ENCODE results near the gene FRMPD4.

Gene FRMPD4

GRCh38 chrX:12307961-12308360 lies 169.7 kb downstream of the FRMPD4 start:
- DNase-seq, result no peak

- DNase-seq, result no peak
These were observed 170.1 kb downstream of the FRMPD4 start for GRCh38 chrX:12308420-12308819.

DNA sequence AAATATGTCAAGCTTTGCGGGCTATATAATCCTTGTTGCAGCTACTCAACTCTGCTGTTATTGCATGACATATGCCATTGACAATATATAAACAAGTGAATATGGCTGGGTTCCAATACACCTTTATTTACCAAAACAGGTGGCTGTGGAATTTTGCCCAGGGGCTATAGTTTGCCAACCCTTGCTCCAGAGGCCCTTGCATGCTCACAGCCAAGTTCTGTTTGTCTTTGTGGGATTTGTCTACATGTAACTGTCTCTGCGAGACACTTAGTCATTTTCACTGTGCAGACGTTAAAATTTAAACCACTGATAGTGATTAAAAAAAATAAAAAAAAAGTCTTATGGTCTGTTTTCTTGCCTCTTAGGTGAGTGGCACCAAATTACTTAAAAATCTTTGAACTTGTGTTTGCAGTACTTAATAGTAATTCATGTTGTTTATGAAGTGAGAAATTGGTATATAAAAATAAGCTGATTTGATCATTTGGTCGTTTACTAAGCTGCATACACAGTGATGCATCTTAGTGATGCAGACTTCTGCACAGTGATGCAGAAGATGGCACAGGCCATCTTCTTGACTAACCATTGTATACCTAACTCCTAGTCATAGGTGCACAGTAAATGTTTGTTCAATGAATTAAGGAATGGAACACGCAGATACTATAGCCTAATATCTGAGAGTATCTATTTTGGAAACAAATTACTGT lies 170.9 kb downstream of the FRMPD4 start:
- no peak for DNase-seq

DNA sequence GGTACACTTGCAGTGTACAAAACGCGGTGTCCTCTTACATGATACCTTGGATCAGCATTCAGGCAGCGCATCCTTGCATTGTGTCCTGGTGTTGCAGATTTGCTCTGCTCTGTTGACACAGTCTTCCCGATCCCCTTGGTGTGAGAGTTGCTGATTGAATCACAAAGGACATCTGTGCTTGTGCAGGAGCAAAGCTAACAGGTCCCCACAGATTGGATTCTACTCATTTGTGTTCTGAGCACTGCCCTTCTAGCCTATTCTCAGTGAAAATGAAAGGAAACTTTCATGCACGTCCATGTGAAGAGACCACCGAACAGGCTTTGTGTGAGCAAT lies 171.4 kb downstream of the FRMPD4 start:
- no peak for DNase-seq

- DNase-seq, result no peak
These were observed 176.4 kb downstream of the FRMPD4 start for GRCh38 chrX:12314651-12315050.

DNA sequence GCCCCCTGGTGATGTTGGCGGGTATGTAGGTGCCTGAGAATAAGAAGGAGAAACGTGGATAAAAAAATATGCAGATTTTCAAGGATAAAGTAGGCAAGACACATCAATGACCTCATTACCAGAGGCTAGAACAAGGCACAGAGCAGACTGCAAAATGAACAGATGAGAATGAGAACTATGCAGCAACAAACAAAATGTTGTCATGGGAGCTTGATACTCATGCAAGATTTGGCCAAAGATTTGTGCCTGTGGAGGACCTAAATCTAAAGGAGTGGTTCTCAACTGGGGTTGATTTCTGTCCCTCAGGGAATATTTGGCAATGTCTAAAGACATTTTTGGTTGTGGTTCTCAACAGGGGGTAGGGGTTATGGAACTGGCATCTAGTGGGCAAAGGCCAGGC lies 177.3 kb downstream of the FRMPD4 start:
- DNase-seq, result no peak

GRCh38 chrX:12319003-12319519 lies 180.8 kb downstream of the FRMPD4 start:
- DNase-seq, result no peak

GRCh38 chrX:12319992-12320391 lies 181.7 kb downstream of the FRMPD4 start:
- DNase-seq, result no peak

GRCh38 chrX:12322031-12322430 lies 183.8 kb downstream of the FRMPD4 start:
- DNase-seq, result no peak

GRCh38 chrX:12325171-12325570 lies 186.9 kb downstream of the FRMPD4 start:
- no peak for DNase-seq

DNA sequence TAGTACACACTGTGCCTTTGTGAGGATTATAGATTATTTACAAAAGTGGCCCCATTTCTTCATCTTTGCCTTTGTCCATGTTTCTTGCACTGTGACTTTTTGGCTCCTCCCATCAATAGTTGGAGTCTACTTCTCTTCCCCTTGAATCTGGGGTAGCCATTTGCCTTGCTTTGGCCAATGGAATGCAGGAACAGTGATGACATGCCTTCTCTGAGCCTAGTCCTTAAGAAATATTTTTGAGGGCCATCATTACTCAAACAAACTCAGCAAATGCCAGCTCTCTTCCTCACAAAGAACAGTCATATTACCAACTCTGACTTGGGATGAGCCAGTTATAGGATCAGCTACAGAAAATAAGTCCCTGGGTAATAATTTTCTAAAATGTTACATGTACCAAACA lies 189.6 kb downstream of the FRMPD4 start:
- no peak for DNase-seq

DNA sequence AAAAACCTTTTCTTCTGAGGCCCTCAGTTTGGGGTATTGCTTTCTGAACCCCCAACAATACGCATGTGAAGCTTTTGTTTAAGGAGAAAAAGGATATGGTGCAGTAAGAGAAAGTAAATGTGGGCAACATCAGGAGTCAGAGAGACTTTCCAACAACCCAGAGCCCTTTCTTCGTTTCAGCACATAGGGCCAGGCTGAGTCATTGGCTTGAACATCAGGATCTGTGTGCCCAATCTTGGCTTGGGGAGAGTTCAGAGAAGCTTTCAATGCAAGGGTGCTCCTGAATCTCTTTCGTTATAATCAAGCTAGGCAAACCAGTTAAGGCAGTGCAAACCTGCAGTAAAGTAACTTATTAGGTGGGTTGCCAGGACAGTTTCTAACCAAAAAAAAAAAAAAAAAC lies 191.2 kb downstream of the FRMPD4 start:
- no peak for DNase-seq

DNA sequence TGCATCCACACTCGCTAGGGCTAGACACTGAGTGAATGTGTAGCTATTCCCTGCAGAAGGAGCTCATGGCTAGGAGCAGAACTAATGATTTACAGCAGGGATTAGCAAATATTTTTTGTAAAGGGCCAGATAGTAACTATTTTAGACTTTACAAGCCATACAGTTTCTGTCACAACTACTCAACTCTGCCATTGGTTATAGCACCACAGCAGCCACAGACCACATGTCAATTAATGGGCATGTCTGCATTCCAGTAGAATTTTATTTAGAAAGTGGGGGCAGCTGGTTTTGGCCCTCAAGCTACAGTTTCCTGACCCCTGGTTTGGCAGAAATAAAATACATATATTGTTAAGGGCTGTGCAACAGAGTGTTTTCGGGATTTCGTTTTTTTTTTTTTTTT lies 192.6 kb downstream of the FRMPD4 start:
- no peak for DNase-seq

GRCh38 chrX:12332786-12333347 lies 194.6 kb downstream of the FRMPD4 start:
- DNase-seq, result no peak

DNA sequence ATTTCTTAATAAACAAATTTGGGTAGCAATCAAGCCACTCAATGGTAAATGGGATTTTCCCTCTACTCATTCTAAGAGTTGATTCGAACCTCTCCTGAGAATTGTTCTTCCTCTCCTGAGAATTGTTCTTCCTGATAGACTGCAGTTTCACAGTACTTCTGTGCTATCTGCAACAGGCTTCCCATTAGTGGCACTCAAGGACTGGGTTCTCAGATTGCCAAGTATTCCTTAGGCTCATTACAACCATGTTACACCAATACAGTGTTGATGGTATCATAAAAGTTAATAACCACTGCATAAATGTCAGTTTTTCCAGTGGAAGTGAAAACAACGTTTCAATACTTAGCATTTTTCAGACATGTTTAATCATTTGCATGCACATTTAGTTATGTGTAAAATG lies 201.6 kb downstream of the FRMPD4 start:
- no peak for DNase-seq

DNA sequence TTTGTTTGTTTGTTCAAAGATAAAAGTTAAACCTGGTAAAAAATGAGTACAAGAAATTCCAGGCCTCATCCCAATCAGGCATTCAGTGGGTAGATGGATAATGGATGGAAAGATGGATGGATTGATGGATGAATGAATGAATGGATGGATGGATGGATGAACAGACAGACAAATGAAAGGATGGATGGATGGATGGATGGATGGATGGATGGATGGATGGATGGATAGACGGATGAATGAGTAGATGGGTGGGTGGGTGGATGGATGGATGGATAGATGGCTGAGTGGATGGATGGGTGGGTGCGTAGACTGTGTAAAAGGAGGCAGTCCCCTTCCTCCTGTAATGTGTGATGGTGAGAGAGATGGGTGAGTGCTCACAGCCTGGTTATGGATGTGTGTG lies 206.7 kb downstream of the FRMPD4 start:
- no peak for DNase-seq

DNA sequence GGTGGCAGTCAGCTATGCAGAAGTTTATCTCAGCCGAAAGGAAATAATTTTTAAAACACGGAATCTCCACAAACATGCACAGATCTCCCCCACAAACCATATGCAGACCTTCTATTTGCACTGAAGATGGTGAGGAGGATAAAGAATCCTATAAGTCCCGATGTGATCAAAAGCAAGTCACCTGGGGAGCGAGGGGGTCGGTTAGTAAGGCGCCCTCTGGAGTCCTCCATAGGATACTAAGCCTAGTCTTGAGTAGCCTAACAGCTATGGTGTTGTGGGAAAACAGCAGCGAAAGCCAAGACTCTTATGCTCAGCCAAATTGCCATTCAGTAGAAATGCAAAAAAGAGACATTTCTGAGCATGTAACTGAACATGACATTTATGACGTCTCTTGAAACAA lies 210.9 kb downstream of the FRMPD4 start:
- no peak for DNase-seq

DNA sequence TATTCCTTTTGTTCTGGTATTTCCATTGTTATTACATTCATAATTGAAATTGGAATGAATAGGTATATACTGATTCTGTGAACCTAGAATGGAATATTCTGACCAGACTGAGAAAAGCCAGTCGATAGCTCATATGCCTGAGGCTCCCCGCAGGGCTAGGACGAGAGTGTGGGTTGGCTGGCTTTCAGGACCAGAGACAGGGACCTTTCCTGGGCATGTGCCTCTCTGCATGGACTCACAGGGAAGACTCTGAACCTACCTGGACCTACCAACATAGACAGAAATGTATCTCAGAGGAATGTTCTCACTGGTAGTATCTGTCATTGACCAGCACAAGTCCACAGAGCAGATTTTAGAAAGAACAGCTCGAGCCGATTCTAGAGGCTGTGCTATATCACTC lies 214.6 kb downstream of the FRMPD4 start:
- DNase-seq, result no peak

DNA sequence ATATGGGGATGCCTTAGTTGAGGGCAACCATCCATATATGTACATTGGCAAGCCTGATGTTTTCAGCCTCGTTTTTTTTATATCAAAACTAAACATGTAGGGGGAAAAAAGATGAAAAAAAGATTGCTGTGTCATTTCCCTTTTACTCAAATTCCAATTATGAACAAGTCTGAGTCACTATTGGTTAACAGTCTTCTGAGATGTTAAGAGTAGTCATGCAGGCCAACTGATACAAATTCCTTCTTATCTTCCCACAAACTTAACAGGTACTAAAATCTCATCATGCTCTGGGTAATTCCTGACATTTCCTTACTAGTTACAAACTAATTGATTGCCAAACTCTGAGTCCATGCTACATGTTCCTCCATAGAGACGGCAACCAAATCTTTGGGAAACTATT lies 222.1 kb downstream of the FRMPD4 start:
- DNase-seq, result no peak

DNA sequence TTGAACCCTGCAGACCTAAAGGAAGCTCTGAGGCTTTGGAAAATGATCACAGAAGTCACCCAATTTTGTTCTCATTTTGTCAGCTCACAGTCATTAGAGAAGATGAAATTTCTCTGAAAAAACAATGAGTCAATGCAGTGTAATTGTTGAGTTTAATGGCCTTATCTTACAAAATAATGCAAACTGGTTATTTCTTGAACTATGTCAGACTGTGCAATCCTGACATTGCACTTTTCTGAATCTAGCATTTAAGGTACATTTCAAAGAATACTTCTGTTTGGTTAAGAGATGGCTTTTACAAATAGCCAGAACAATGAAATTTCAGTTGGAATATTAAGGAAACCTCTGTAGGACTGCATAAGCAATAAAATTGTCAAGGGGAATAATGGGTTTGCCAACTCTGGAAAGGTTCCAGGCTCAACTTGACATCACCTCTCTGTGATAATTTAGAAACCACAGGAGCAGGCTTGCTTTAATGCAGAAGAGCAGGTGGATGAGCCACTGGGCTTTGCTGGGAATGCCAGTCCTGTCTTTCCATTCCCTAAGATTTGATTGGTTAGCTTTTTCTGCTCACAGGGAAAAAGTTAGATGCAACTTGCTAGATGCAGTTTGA lies 222.8 kb downstream of the FRMPD4 start:
- no peak for DNase-seq

GRCh38 chrX:12363216-12363615 lies 224.9 kb downstream of the FRMPD4 start:
- no peak for DNase-seq

GRCh38 chrX:12366440-12366839 lies 228.2 kb downstream of the FRMPD4 start:
- DNase-seq, result no peak

DNA sequence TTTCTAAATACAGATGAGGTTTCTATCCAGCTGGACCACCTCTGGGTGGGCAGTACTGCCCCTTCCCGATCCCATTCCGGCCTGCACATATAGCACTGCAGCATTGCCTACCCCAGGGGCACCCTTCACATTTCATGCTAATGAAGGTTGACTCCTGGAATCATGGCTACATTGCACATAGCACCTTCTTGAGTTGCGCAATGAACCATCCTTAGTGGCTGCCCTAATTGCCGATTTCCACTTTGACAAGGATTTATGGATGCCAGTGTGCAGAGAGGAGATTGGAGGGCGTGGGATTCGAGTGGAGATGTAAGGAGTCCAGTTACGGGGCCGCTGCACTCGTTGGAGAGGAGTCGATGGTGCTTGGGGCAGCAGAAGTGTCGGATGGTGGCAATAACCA lies 229.0 kb downstream of the FRMPD4 start:
- DNase-seq, result no peak

- DNase-seq, result no peak
These were observed 232.3 kb downstream of the FRMPD4 start for GRCh38 chrX:12370497-12370986.

Data from stimulated activated CD4-positive, alpha-beta T cell treated with anti-CD3 and anti-CD28 coated beads, Interleukin-4, amount 100 ng/mL, for 1 hour (primary cell).